Mucosa of gallbladder (tissue), 1 donor: ENCODE data around the gene SEMA4D. TPM values are rescaled to one million over a fixed set of nuclear protein-coding genes. Genes with fewer than 3 reads are reported as not detected.

ENCODE experiments used
- DNase-seq: peaks from one replicate; pipeline ENCODE4 v3.0.0-alpha.2; 2020; ENCODE audit warnings: low spot score
- total RNA-seq: library from RNA; stranded (reverse); gene quantifications from one replicate; pipeline ENCODE4 v1.2.1, GENCODE V29; 2021
- donor health status: DM: no; HTN: no; CAD: no.

Gene SEMA4D
- total RNA-seq, 1 donor from 2014 or later = 66.2 TPM

- DNase-seq = no peak
Measured at GRCh38 chr9:89370593-89370992, 127.3 kb downstream of the SEMA4D start.

GRCh38 chr9:89368978-89369377 lies 128.9 kb downstream of the SEMA4D start:
- DNase-seq = no peak

GRCh38 chr9:89368550-89368949 lies 129.4 kb downstream of the SEMA4D start:
- no peak for DNase-seq

GRCh38 chr9:89367726-89368437 lies 130.0 kb downstream of the SEMA4D start:
- DNase-seq = no peak

GRCh38 chr9:89367281-89367680 lies 130.6 kb downstream of the SEMA4D start:
- no peak for DNase-seq

- DNase-seq = no peak
Measured at GRCh38 chr9:89366711-89367110, 131.2 kb downstream of the SEMA4D start.

GRCh38 chr9:89365532-89365912 lies 132.4 kb downstream of the SEMA4D start:
- DNase-seq = no peak

GRCh38 chr9:89364666-89365531 lies 133.0 kb downstream of the SEMA4D start:
- no peak for DNase-seq

GRCh38 chr9:89363921-89364665 lies 133.8 kb downstream of the SEMA4D start:
- no peak for DNase-seq

- DNase-seq = no peak
Measured at GRCh38 chr9:89363311-89363670, 134.6 kb downstream of the SEMA4D start.

- DNase-seq = no peak
Measured at GRCh38 chr9:89362647-89363310, 135.1 kb downstream of the SEMA4D start.

- DNase-seq = no peak
Measured at GRCh38 chr9:89361816-89362646, 135.9 kb downstream of the SEMA4D start.

- no peak for DNase-seq
Measured at GRCh38 chr9:89361031-89361430, 136.9 kb downstream of the SEMA4D start.

- no peak for DNase-seq
Measured at GRCh38 chr9:89360465-89360864, 137.4 kb downstream of the SEMA4D start.

GRCh38 chr9:89359751-89360261 lies 138.1 kb downstream of the SEMA4D start:
- no peak for DNase-seq

GRCh38 chr9:89358985-89359384 lies 138.9 kb downstream of the SEMA4D start:
- DNase-seq = no peak

GRCh38 chr9:89358376-89358916 lies 139.5 kb downstream of the SEMA4D start:
- no peak for DNase-seq

- peak; percentile 18 for DNase-seq
Measured at GRCh38 chr9:89357331-89358197, 140.3 kb downstream of the SEMA4D start.

- no peak for DNase-seq
Measured at GRCh38 chr9:89356782-89357181, 141.1 kb downstream of the SEMA4D start.
